HL-60 (cell line): ENCODE results near the gene ITPRIP.

Source experiments
- DNase-seq, 2 experiments: peaks; one replicate each; pipeline ENCODE4 v3.0.0-alpha.2; 2010 to 2020; ENCODE audit warnings: low read depth in 1 of 2, low spot score in 1 of 2
- H3K27ac ChIP-seq: fragments of 250-450 bp; sonication (Bioruptor Pico); replicated peaks from 2 replicates; pipeline ENCODE4 v1.5.1; 2020; ENCODE audit warnings: mild to moderate bottlenecking, moderate library complexity
- H3K27me3 ChIP-seq: fragments of 250-450 bp; sonication (Bioruptor Pico); 2 replicates; pipeline ENCODE4 v1.5.1; 2021; ENCODE audit warnings: mild to moderate bottlenecking, moderate library complexity; ENCODE audit not compliant: insufficient read depth, poor library complexity, severe bottlenecking
- H3K4me3 ChIP-seq: replicated peaks from 2 replicates; pipeline ENCODE4 v1.5.1; 2011; ENCODE audit warnings: mild to moderate bottlenecking, control low read depth, low read length; ENCODE audit not compliant: insufficient read depth
- GABPA ChIP-seq: IDR thresholded peaks from 2 replicates; pipeline ENCODE4 v1.6.1; 2012; ENCODE audit warnings: low read depth
- POLR2AphosphoS5 ChIP-seq: IDR thresholded peaks from 2 replicates; pipeline ENCODE4 v1.6.1; 2012; ENCODE audit warnings: low read depth
- SPI1 ChIP-seq: IDR thresholded peaks from 2 replicates; pipeline ENCODE4 v1.6.1; 2012; ENCODE audit warnings: low read depth, mild to moderate bottlenecking, borderline replicate concordance
- TF ChIP-seq, protein P1 (sequence below): IDR thresholded peaks from one replicate; pipeline ENCODE4 v1.5.1; 2011; ENCODE audit warnings: low read length, control low read depth, inconsistent platforms; ENCODE audit not compliant: insufficient read depth
- TF ChIP-seq, protein P2 (sequence below): IDR thresholded peaks from 2 replicates; pipeline ENCODE4 v1.6.1; 2012; ENCODE audit warnings: low read depth; ENCODE audit not compliant: insufficient replicate concordance

Gene ITPRIP

DNA sequence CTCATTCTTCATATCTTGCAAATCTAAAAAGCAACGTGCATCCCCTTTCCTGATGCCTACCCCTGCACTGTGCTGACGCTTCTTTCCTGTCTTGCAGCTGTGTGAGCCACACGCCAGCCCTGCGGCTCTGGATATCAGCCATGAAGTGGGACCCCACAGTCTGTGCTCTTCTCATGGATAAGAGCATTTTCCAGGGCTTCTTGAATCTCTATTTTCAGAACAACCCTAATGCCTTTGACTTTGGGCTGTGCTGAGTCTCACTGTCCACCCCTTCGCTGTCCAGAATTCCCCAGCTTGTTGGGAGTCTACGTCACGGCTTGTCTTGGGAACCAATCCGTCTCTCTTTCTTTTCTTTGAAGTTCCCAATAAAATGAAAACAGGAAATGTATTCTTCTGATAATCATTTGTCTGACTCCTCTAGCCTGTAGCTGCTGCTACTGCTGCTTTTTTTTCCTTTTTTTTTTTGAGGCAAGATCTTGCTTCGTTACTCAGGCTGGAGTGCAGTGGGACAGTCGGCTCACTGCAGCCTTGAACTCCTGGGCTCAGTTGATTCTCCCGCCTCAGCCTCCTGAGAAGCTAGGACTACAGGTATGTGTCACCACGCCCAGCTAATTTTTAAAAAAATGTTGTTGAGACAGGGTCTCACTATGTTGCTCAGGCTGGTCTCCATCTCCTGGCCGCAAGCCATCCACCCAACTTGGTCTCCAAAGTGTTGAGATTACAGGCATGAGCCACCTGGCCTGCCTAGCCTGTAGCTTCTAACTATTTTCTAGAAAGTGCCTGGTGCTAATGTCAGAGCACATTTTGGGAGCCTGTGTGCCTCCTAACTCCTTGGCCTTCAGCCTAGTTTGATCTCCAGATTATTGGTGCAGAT is 39.0 kb downstream of the ITPRIP start:
- no peak overlapping the region for H3K27ac ChIP-seq
- H3K27me3 ChIP-seq: no peaks in the 10 kb centered on the region
- no peak overlapping the region for H3K4me3 ChIP-seq
- DNase-seq: no peak
- TF ChIP-seq POLR2AphosphoS5 (no peak), SPI1 (no peak), GABPA (no peak)
- TF ChIP-seq, protein P1, sequence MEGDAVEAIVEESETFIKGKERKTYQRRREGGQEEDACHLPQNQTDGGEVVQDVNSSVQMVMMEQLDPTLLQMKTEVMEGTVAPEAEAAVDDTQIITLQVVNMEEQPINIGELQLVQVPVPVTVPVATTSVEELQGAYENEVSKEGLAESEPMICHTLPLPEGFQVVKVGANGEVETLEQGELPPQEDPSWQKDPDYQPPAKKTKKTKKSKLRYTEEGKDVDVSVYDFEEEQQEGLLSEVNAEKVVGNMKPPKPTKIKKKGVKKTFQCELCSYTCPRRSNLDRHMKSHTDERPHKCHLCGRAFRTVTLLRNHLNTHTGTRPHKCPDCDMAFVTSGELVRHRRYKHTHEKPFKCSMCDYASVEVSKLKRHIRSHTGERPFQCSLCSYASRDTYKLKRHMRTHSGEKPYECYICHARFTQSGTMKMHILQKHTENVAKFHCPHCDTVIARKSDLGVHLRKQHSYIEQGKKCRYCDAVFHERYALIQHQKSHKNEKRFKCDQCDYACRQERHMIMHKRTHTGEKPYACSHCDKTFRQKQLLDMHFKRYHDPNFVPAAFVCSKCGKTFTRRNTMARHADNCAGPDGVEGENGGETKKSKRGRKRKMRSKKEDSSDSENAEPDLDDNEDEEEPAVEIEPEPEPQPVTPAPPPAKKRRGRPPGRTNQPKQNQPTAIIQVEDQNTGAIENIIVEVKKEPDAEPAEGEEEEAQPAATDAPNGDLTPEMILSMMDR: no peak
- TF ChIP-seq, protein P2, sequence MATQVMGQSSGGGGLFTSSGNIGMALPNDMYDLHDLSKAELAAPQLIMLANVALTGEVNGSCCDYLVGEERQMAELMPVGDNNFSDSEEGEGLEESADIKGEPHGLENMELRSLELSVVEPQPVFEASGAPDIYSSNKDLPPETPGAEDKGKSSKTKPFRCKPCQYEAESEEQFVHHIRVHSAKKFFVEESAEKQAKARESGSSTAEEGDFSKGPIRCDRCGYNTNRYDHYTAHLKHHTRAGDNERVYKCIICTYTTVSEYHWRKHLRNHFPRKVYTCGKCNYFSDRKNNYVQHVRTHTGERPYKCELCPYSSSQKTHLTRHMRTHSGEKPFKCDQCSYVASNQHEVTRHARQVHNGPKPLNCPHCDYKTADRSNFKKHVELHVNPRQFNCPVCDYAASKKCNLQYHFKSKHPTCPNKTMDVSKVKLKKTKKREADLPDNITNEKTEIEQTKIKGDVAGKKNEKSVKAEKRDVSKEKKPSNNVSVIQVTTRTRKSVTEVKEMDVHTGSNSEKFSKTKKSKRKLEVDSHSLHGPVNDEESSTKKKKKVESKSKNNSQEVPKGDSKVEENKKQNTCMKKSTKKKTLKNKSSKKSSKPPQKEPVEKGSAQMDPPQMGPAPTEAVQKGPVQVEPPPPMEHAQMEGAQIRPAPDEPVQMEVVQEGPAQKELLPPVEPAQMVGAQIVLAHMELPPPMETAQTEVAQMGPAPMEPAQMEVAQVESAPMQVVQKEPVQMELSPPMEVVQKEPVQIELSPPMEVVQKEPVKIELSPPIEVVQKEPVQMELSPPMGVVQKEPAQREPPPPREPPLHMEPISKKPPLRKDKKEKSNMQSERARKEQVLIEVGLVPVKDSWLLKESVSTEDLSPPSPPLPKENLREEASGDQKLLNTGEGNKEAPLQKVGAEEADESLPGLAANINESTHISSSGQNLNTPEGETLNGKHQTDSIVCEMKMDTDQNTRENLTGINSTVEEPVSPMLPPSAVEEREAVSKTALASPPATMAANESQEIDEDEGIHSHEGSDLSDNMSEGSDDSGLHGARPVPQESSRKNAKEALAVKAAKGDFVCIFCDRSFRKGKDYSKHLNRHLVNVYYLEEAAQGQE: no peak

DNA sequence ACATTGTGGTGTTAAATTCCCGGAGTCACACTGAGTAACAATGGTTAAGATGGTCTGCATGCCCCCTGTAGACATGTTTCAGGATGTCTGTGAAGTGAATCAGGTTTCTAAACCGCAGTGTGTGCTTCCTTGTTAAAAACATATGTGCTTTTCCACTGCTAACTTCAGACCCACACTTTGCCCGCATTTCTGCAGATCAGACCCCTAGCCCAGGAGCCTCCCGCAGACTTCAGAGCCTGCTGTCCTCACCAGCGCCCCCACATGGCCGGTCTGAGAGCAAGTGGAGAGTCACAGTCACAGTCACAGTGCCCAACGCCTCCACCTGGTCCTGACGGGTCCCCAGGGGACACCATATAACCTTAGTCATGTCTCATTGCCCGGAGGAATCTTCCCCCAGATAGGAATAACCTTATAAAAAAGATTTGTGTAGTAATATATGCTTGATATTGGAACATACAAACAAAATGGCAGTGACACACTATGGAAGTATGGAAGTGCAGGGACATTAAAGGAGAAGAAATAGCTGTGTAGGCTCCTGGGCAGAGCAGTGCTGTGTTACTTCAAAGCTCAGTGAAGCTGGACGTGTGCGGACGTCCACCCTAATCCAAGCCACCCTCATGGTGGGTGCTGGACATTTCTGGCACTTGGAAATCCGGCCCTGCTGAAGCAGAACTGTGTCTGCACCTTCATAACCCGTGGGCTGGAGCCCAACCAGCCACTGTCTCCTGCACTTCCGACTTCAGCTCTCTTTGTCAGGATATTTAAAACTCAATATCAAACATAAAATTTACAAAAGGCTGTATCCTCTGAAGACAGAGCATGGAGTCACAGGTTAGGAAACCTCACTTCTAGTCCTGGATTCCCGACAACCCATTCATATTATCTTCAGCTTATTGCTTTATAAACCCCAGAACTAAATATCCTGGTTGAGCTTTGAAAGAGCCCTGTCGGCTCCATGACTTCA is 40.3 kb downstream of the ITPRIP start:
- H3K27me3 ChIP-seq: no peaks in the 10 kb centered on the region
- H3K4me3 ChIP-seq: no peak overlapping the region
- no peak overlapping the region for H3K27ac ChIP-seq
- DNase-seq: no peak
- no peak for TF ChIP-seq GABPA
- no peak for TF ChIP-seq SPI1
- TF ChIP-seq, protein P1: no peak
- TF ChIP-seq, protein P2: no peak
- no peak for TF ChIP-seq POLR2AphosphoS5

DNA sequence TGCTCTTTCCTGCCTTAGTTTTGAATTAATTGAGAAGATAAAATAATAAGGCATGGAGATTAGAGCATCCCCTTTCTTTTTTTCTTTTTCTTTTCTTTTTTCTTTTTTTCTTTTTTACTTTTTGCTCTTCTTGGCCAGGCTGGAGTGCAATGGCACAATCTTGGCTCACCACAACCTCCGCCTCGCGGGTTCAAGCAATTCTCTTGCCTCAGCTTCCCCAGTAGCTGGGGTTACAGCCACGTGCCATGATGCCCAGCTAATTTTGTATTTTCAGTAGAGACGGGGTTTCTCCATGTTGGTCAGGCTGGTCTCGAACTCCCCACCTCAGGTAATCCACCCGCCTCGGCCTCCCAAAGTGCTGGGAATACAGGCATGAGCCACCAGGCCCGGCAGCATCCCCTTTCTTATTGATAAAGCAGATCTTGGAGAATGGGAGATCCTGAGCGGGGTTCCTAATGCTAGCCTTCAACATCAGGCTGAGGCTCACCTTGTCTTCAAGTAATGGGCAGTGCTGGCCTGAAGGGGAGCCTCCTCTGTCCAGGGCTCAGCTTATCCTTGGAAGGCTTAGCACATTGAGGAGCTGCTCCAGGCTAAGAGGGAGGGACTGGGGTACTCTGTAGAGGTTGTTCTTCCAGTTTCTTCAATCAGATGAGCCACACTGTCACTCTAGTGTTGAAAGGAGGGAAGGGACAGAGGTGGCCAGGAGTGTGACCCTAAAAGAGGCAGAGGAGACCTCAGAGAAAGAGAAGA is 41.4 kb downstream of the ITPRIP start:
- H3K4me3 ChIP-seq: no peak overlapping the region
- DNase-seq: no peak
- no peak overlapping the region for H3K27ac ChIP-seq
- no peaks in the 10 kb centered on the region for H3K27me3 ChIP-seq
- TF ChIP-seq POLR2AphosphoS5 (no peak), GABPA (no peak), SPI1 (no peak)
- TF ChIP-seq, protein P2: no peak
- TF ChIP-seq, protein P1: no peak
